Nephron progenitor cell (in vitro differentiated cells): ENCODE measurements around the gene CPEB3.

Source experiments
- DNase-seq: peaks from one replicate; pipeline ENCODE4 v3.0.0; 2021
- H3K27ac Mint-ChIP-seq: 2 replicates; pipeline ENCODE4 v1.8.0; 2021; ENCODE audit warnings: mild to moderate bottlenecking, moderate library complexity, mixed read lengths
- H3K27me3 Mint-ChIP-seq: 2 replicates; pipeline ENCODE4 v1.8.0; 2021; ENCODE audit warnings: mild to moderate bottlenecking, low read depth, mixed read lengths; ENCODE audit not compliant: poor library complexity
- H3K36me3 Mint-ChIP-seq: 2 replicates; pipeline ENCODE4 v1.8.0; 2021; ENCODE audit warnings: low read depth, mixed read lengths
- H3K4me1 Mint-ChIP-seq: 2 replicates; pipeline ENCODE4 v1.8.0; 2021; ENCODE audit warnings: mixed read lengths
- H3K4me3 Mint-ChIP-seq: 2 replicates; pipeline ENCODE4 v1.8.0; 2021; ENCODE audit warnings: mild to moderate bottlenecking, moderate library complexity, mixed read lengths
- H3K9me3 Mint-ChIP-seq: 2 replicates; pipeline ENCODE4 v1.8.0; 2021; ENCODE audit warnings: mild to moderate bottlenecking, moderate library complexity, mixed read lengths
- CTCF ChIP-seq: fragments of 200-600 bp; sonication (generic); IDR thresholded peaks from 2 replicates; pipeline ENCODE4 v1.5.0; 2021; ENCODE audit warnings: antibody characterized with exemption

CPEB3 gene

GRCh38 chr10:92313750-92314149, 22.9 kb upstream of the CPEB3 start:
- H3K36me3 Mint-ChIP-seq: peaks cover 79% of the 10 kb centered on the region
- H3K27me3 Mint-ChIP-seq: no peaks in the 10 kb centered on the region
- TF ChIP-seq CTCF: no peak
- H3K4me3 Mint-ChIP-seq: no peak overlapping the region
- H3K9me3 Mint-ChIP-seq: no peaks in the 10 kb centered on the region
- no peaks in the 10 kb centered on the region for H3K4me1 Mint-ChIP-seq
- no peak overlapping the region for H3K27ac Mint-ChIP-seq
- no peak for DNase-seq

- Mint-ChIP-seq H3K27me3 (no peaks in the 10 kb centered on the region), H3K36me3 (peaks cover 65% of the 10 kb centered on the region), H3K4me1 (peaks cover 13% of the 10 kb centered on the region), H3K27ac (no peak overlapping the region), H3K9me3 (no peaks in the 10 kb centered on the region), H3K4me3 (no peak overlapping the region)
- no peak for DNase-seq
- TF ChIP-seq CTCF: no peak
Measured at GRCh38 chr10:92309272-92309671, 18.4 kb upstream of the CPEB3 start.

GRCh38 chr10:92305133-92306072, 14.5 kb upstream of the CPEB3 start:
- no peak for TF ChIP-seq CTCF
- Mint-ChIP-seq H3K27me3 (no peaks in the 10 kb centered on the region), H3K27ac (peak overlapping the region; percentile 53), H3K36me3 (peaks cover 46% of the 10 kb centered on the region), H3K9me3 (no peaks in the 10 kb centered on the region), H3K4me3 (no peak overlapping the region), H3K4me1 (peaks cover 26% of the 10 kb centered on the region)
- no peak for DNase-seq

GRCh38 chr10:92304061-92304460, 13.2 kb upstream of the CPEB3 start:
- TF ChIP-seq CTCF: no peak
- Mint-ChIP-seq H3K27ac (no peak overlapping the region), H3K27me3 (no peaks in the 10 kb centered on the region)

GRCh38 chr10:92303096-92303495, 12.2 kb upstream of the CPEB3 start:
- DNase-seq: no peak
- no peak overlapping the region for H3K27ac Mint-ChIP-seq
- H3K4me3 Mint-ChIP-seq: no peak overlapping the region
- H3K27me3 Mint-ChIP-seq: no peaks in the 10 kb centered on the region
- peaks cover 41% of the 10 kb centered on the region for H3K4me1 Mint-ChIP-seq
- no peak for TF ChIP-seq CTCF
- H3K9me3 Mint-ChIP-seq: no peaks in the 10 kb centered on the region
- peaks cover 62% of the 10 kb centered on the region for H3K36me3 Mint-ChIP-seq

More at GRCh38 chr10:92304061-92304460, 13.2 kb upstream of the CPEB3 start:
- H3K36me3 Mint-ChIP-seq: peaks cover 59% of the 10 kb centered on the region
- no peaks in the 10 kb centered on the region for H3K9me3 Mint-ChIP-seq
- no peak for DNase-seq
- peaks cover 31% of the 10 kb centered on the region for H3K4me1 Mint-ChIP-seq
- H3K4me3 Mint-ChIP-seq: no peak overlapping the region

- no peak for DNase-seq
- Mint-ChIP-seq H3K9me3 (no peaks in the 10 kb centered on the region), H3K27ac (peak overlapping the region; percentile 20), H3K27me3 (no peaks in the 10 kb centered on the region), H3K36me3 (peaks cover 79% of the 10 kb centered on the region), H3K4me1 (peaks cover 36% of the 10 kb centered on the region), H3K4me3 (no peak overlapping the region)
- no peak for TF ChIP-seq CTCF
Measured at GRCh38 chr10:92298487-92298886, 7.6 kb upstream of the CPEB3 start.
